ENCODE results near the gene SETDB1.

The SETDB1 gene

DNA sequence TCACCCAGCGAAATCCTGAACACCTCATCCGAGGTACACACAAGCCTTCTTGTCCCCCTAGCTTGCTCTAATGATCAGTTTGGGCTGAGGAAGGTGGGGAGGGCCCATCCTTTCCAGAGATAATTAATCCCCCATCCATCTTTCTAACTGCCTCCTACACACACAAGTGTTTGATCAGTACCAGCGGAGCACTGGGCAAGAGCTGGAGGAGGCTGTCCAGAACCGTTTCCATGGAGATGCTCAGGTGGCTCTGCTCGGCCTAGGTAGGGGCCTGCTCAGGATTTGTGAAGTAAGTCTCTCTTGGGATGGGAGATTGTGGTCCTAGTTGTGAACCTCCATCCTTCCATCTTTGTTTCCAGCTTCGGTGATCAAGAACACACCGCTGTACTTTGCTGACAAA lies 61.8 kb downstream of the SETDB1 start:
- DNase-seq (ENCODE audit: low read depth) = no peak
- H3K4me3 ChIP-seq (ENCODE audit: control insufficient read depth, low read depth, low read length) = no peak overlapping the region
- TF ChIP-seq, protein P1, sequence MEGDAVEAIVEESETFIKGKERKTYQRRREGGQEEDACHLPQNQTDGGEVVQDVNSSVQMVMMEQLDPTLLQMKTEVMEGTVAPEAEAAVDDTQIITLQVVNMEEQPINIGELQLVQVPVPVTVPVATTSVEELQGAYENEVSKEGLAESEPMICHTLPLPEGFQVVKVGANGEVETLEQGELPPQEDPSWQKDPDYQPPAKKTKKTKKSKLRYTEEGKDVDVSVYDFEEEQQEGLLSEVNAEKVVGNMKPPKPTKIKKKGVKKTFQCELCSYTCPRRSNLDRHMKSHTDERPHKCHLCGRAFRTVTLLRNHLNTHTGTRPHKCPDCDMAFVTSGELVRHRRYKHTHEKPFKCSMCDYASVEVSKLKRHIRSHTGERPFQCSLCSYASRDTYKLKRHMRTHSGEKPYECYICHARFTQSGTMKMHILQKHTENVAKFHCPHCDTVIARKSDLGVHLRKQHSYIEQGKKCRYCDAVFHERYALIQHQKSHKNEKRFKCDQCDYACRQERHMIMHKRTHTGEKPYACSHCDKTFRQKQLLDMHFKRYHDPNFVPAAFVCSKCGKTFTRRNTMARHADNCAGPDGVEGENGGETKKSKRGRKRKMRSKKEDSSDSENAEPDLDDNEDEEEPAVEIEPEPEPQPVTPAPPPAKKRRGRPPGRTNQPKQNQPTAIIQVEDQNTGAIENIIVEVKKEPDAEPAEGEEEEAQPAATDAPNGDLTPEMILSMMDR (IDR thresholded peaks at IDR 0.05; ENCODE audit: control insufficient read depth, insufficient read depth, low read depth, low read length, missing control alignments) = no peak

DNA sequence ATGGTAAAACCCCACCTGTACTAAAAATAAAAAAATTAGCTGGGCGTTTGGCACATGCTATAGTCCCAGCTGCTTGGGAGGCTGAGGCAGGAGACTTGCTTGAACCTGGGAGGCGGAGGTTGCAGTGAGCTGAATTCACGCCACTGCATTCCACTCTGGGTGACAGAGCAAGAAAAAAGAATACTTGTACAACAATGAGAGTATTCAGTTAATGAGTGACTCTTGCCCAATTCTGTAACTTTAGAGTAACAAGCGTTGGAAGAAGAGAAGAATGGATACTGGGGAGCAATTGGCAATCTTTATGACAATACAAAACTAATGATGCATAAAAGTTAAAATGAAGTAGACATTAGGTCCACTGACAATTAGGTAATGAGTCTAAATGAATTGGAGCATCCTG lies 66.5 kb downstream of the SETDB1 start:
- DNase-seq (ENCODE audit: low read depth) = no peak

DNA sequence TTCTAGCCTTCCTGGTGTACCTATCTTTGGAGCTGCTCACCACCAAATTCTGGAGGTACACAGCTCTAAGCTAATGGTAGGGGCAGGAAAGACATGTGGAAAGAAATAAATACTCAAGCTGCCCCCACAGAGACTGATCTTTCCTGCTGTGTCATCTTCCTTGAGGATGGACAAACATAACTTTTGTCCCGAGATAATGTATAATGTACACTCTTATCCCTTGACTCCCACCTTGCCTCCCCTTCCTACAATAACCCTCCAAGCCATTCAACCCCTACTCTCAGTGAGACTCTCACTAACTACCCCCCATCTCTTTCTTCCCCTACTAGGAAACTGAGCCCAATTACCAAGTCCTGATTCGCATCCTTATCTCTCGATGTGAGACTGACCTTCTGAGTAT lies 68.1 kb downstream of the SETDB1 start:
- no peak for DNase-seq (ENCODE audit: low read depth)
- no peak overlapping the region for H3K4me3 ChIP-seq (ENCODE audit: control insufficient read depth, low read depth, low read length)
- TF ChIP-seq, protein P1 (IDR thresholded peaks at IDR 0.05; ENCODE audit: control insufficient read depth, insufficient read depth, low read depth, low read length, missing control alignments) = no peak

More for the DNA sequence above, 66.5 kb downstream of the SETDB1 start:
- H3K4me3 ChIP-seq (ENCODE audit: control insufficient read depth, low read depth, low read length) = no peak overlapping the region
- TF ChIP-seq, protein P1 (IDR thresholded peaks at IDR 0.05; ENCODE audit: control insufficient read depth, insufficient read depth, low read depth, low read length, missing control alignments) = no peak

DNA sequence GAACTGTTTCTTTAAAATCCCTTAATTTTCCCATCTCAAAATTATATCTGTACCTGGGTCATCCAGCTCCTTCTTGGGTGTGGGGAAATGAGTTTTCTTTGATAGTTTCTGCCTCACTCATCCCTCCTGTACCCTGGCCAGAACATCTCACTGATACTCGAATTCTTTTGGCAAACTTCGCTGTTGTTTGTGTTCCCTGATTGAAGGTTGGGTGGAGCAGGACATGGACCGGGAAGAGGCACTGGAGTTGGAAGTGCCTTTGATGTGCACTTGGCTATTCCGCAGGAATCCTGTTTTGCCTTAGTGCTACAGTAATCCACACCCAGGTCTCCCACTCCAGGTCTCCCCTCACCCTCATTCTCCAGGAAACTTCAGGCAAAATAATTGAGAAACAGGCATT lies 69.3 kb downstream of the SETDB1 start:
- no peak overlapping the region for H3K4me3 ChIP-seq (ENCODE audit: control insufficient read depth, low read depth, low read length)
- no peak for DNase-seq (ENCODE audit: low read depth)
- TF ChIP-seq, protein P1 (IDR thresholded peaks at IDR 0.05; ENCODE audit: control insufficient read depth, insufficient read depth, low read depth, low read length, missing control alignments) = no peak

DNA sequence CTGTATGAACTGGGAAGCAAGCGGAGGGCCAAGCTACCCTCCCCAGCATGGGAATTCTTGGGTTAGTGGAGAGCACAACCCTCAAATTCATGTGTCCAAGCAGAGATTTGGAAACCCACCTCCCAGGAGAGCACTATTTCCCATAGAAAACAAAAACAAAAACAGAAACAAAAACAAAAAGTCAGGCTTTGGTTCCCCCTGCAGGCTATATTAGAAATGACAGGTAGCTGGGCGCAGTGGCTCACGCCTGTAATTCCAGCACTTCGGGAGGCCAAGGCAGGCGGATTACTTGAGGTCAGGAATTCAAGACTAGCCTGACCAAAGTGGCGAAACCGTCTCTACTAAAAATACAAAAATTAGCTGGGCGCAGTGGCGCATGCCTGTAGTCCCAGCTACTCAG lies 69.7 kb downstream of the SETDB1 start:
- no peak overlapping the region for H3K4me3 ChIP-seq (ENCODE audit: control insufficient read depth, low read depth, low read length)

DNA sequence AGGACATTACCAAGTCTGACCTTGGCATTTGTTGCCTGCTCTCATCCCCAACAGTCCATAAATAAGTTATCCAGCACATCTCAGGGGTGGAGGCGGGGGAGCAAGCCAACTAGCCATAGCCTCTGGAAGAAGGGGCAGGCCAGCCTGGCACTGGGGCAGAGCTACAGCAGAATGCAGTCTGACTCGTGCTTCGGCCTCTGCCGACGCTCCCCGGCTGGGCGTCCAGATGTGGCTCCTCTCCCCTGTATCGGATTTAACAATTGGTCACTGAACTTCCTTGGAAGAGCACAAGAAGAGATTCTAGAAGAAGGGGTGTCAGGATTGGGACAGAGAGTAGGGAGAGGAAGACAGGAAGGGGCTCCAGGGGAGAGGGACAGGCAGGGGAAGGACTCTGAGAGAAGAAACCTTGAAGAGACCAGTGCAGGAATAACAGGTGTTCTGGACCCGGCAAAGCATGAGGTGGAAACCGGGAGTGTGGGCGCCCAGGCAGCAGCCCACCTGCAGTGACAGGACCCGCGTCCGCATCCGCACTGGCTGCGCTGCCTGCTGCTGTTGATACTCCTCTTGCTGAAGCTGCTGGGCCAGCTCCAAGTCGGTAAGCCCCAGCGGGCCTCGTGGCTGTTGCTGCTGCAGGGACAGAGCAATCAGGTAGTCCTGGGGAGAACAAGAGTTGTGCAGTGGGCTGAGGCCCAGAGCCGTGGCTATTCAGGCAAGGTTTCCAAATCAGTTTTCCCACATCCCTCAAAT lies 71.1 kb downstream of the SETDB1 start:
- TF ChIP-seq, protein P1 (IDR thresholded peaks at IDR 0.05; ENCODE audit: control insufficient read depth, insufficient read depth, low read depth, low read length, missing control alignments) = no peak
- no peak for DNase-seq (ENCODE audit: low read depth)
- no peak overlapping the region for H3K4me3 ChIP-seq (ENCODE audit: control insufficient read depth, low read depth, low read length)

More for the DNA sequence above, 69.7 kb downstream of the SETDB1 start:
- DNase-seq (ENCODE audit: low read depth) = no peak
- TF ChIP-seq, protein P1 (IDR thresholded peaks at IDR 0.05; ENCODE audit: control insufficient read depth, insufficient read depth, low read depth, low read length, missing control alignments) = peak; percentile 64

Measured in AG09309 (cell line).